Breast epithelium (tissue), 4 donors: ENCODE measurements around the gene ATP13A5. TPM values are rescaled to one million over a fixed set of nuclear protein-coding genes. Genes with fewer than 3 reads are reported as not detected.

Source experiments
- DNase-seq, 2 donors: peaks; one replicate each; pipeline ENCODE4 v3.0.0-alpha.2; 2019; ENCODE audit warnings: low spot score in 2 of 2
- H3K27ac ChIP-seq, 2 donors: fragments of 200-600 bp; sonication (generic) in 1 of 2; one replicate each; pipeline ENCODE4 v1.5.1; 2016 to 2019; ENCODE audit warnings: mild to moderate bottlenecking in 1 of 2
- H3K27me3 ChIP-seq, 2 donors: fragments of 200-600 bp; sonication (generic) in 1 of 2; one replicate each; pipeline versions ENCODE4 v1.5.1 to v1.6.0; 2017 to 2019; ENCODE audit warnings: control low read depth in 1 of 2, mild to moderate bottlenecking in 1 of 2
- H3K36me3 ChIP-seq: fragments of 200-600 bp; one replicate; pipeline ENCODE4 v1.5.1; 2019
- H3K4me1 ChIP-seq, 2 donors: fragments of 200-600 bp; sonication (generic); one replicate each; pipeline ENCODE4 v1.5.1; 2016 to 2019; ENCODE audit warnings: control low read depth in 1 of 2
- H3K4me3 ChIP-seq, 3 donors: fragments of 200-600 bp; sonication (generic); 1 replicate in 2 of 3; 2 replicates in 1 of 3; pipeline ENCODE4 v1.5.1; 2016 to 2019; ENCODE audit warnings: mild to moderate bottlenecking in 3 of 3, moderate library complexity in 2 of 3
- H3K9me3 ChIP-seq, 2 donors: fragments of 200-600 bp; sonication (generic) in 1 of 2; one replicate each; pipeline ENCODE4 v1.5.1; 2016 to 2019; ENCODE audit warnings: control low read depth in 1 of 2
- POLR2A ChIP-seq: fragments of 450-650 bp; IDR thresholded peaks from one replicate; pipeline ENCODE4 v1.6.1; 2016; ENCODE audit warnings: antibody characterized with exemption, mild to moderate bottlenecking, moderate library complexity
- POLR2AphosphoS5 ChIP-seq, 3 donors: sonication (generic); formaldehyde crosslinking; IDR thresholded peaks; one replicate each; pipeline ENCODE4 v1.6.1; 2017; ENCODE audit warnings: antibody characterized with exemption in 3 of 3
- intact Hi-C: fragments of 100-400 bp; cut with DNase I; formaldehyde crosslinking; loops from one replicate; pipeline ENCODE4 v1.15.1; 2023; ENCODE audit warnings: low total_unique reads
- total RNA-seq, 3 donors: library from RNA; depleted of rRNA; stranded (reverse); fragments of >200 nt; gene quantifications; one replicate each; pipeline ENCODE4 v1.1.0, GENCODE V29; 2016
- TF ChIP-seq, protein P1 (sequence below), 3 donors: fragments of 450-650 bp; IDR thresholded peaks; one replicate each; pipeline ENCODE4 v1.5.1; 2016 to 2017; ENCODE audit warnings: antibody characterized with exemption in 3 of 3, mild to moderate bottlenecking in 3 of 3, moderate library complexity in 3 of 3

Gene ATP13A5
- total RNA-seq, 3 donors from 2014 or later: 2.3 to 4.5 TPM; not detected in 1

DNA sequence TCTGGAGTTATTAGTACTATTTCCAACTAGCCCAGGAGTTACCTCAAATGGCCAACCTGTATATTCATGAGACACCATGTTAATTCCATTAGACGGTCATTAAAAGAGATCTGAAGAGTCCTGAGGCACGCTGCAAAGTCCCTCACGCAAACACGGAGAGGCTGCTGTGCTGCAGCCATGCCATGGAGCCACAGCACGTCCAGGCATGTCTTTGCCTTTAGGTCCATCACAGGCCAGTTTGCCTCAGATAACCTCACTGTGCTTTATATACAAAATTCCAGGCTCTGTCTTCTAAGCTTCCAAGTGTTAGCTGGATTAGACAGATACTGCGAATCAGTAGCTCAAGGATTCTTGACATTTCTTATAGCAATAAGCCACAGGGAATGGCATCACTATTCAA, 147.4 kb downstream of the ATP13A5 start:
- H3K9me3 ChIP-seq: no peaks in the 10 kb centered on the region
- no peak overlapping the region for H3K4me3 ChIP-seq
- DNase-seq: no peak
- H3K36me3 ChIP-seq: no peaks in the 10 kb centered on the region
- intact Hi-C loops: no loop called here
- no peaks in the 10 kb centered on the region for H3K4me1 ChIP-seq
- TF ChIP-seq POLR2AphosphoS5 (IDR thresholded peaks at IDR 0.05): no peak
- no peak for TF ChIP-seq POLR2A
- TF ChIP-seq, protein P1, sequence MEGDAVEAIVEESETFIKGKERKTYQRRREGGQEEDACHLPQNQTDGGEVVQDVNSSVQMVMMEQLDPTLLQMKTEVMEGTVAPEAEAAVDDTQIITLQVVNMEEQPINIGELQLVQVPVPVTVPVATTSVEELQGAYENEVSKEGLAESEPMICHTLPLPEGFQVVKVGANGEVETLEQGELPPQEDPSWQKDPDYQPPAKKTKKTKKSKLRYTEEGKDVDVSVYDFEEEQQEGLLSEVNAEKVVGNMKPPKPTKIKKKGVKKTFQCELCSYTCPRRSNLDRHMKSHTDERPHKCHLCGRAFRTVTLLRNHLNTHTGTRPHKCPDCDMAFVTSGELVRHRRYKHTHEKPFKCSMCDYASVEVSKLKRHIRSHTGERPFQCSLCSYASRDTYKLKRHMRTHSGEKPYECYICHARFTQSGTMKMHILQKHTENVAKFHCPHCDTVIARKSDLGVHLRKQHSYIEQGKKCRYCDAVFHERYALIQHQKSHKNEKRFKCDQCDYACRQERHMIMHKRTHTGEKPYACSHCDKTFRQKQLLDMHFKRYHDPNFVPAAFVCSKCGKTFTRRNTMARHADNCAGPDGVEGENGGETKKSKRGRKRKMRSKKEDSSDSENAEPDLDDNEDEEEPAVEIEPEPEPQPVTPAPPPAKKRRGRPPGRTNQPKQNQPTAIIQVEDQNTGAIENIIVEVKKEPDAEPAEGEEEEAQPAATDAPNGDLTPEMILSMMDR (IDR thresholded peaks at IDR 0.05): no peak
- H3K27ac ChIP-seq: no peak overlapping the region
- H3K27me3 ChIP-seq: no peaks in the 10 kb centered on the region

DNA sequence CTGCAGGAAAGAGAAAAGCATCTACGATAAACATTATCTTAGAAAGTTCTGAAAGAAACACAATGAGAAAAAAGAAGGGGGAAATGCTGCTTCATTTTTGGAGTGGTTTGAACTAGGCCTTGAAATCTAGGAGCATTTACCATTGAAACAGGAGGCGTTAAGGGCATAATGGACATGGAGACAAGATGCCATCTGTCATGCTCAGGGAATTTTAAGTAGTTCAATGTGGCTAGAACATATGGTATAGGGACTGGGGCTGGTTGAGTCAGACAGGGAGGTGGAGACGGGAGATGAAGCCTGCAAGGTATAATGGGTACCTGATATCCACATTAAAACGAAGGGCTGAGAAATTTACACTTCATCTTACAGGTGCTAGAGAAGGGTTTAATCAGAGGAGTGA, 147.9 kb downstream of the ATP13A5 start:
- no peak for DNase-seq
- no peaks in the 10 kb centered on the region for H3K9me3 ChIP-seq
- no peak for TF ChIP-seq POLR2AphosphoS5 (IDR thresholded peaks at IDR 0.05)
- no peak for TF ChIP-seq POLR2A
- TF ChIP-seq, protein P1 (IDR thresholded peaks at IDR 0.05): no peak
- no peak overlapping the region for H3K4me3 ChIP-seq
- H3K27ac ChIP-seq: no peak overlapping the region
- H3K36me3 ChIP-seq: no peaks in the 10 kb centered on the region
- H3K27me3 ChIP-seq: no peaks in the 10 kb centered on the region
- intact Hi-C loops: no loop called here
- no peaks in the 10 kb centered on the region for H3K4me1 ChIP-seq

GRCh38 chr3:193229851-193230420, 148.6 kb downstream of the ATP13A5 start:
- TF ChIP-seq POLR2A: no peak
- TF ChIP-seq POLR2AphosphoS5 (IDR thresholded peaks at IDR 0.05): no peak
- TF ChIP-seq, protein P1 (IDR thresholded peaks at IDR 0.05): no peak
- H3K36me3 ChIP-seq: no peaks in the 10 kb centered on the region

GRCh38 chr3:193228206-193228605, 150.3 kb downstream of the ATP13A5 start:
- Histone ChIP-seq H3K27ac (no peak overlapping the region), H3K36me3 (no peaks in the 10 kb centered on the region), H3K27me3 (no peaks in the 10 kb centered on the region), H3K9me3 (no peaks in the 10 kb centered on the region), H3K4me1 (no peaks in the 10 kb centered on the region), H3K4me3 (no peak overlapping the region)
- no peak for TF ChIP-seq POLR2AphosphoS5 (IDR thresholded peaks at IDR 0.05)
- TF ChIP-seq, protein P1 (IDR thresholded peaks at IDR 0.05): no peak
- no peak for DNase-seq
- intact Hi-C loops: no loop called here

More at GRCh38 chr3:193229851-193230420, 148.6 kb downstream of the ATP13A5 start:
- Histone ChIP-seq H3K27me3 (no peaks in the 10 kb centered on the region), H3K4me1 (no peaks in the 10 kb centered on the region), H3K9me3 (no peaks in the 10 kb centered on the region), H3K4me3 (no peak overlapping the region), H3K27ac (no peak overlapping the region)
- DNase-seq: no peak
- intact Hi-C loops: no loop called here

DNA sequence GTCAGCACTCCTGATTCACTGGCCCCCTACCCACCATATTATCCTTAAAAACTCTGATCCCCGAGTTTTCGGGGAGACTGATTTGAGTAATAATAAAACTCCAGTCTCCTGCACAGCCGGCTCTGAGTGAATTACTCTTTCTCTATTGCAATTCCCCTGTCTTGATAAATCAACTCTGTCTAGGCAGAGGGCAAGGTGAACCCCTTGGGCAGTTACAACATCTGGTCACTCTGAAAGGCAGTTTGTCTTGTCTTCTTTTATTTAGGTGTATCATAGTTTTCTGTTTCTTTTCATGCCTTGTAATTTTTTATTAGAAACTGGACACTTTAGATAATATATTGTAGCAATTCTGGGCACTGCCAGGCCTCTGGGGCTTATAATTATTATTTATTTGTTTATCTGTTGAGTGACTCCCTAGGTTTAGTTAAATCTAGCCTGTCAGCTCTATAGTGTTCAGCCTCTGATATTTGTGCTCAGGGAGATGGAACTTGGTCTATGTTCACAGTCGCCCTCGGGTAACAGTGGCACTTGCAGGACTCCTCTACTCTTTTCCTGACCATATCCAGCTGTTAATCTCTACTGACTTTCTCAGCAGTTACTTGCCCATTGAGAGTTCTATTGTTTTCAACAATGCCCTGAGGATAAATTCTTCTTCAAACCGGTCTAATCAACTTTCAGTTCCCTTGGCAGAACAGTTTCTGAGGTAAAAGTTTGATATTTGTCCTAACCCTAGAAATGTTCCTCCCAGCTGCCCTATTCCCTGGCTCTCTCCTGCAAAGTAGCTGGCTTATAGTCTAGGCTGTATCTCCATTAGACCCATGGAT, 153.0 kb downstream of the ATP13A5 start:
- DNase-seq: no peak
- intact Hi-C loops: no loop called here
- Histone ChIP-seq H3K36me3 (no peaks in the 10 kb centered on the region), H3K9me3 (no peaks in the 10 kb centered on the region), H3K27me3 (no peaks in the 10 kb centered on the region), H3K4me1 (no peaks in the 10 kb centered on the region), H3K27ac (no peak overlapping the region), H3K4me3 (no peak overlapping the region)
- TF ChIP-seq, protein P1 (IDR thresholded peaks at IDR 0.05): no peak
- no peak for TF ChIP-seq POLR2A
- no peak for TF ChIP-seq POLR2AphosphoS5 (IDR thresholded peaks at IDR 0.05)
